ENCODE results near the gene MAP2K7.

GRCh38 chr19:7931221-7932061 is 27.8 kb downstream of the MAP2K7 start:
- TF ChIP-seq RAD21 (IDR thresholded peaks at IDR 0.05; ENCODE audit: low read depth) (no peak), POLR2A (IDR thresholded peaks at IDR 0.05; ENCODE audit: borderline replicate concordance, extremely low read depth, insufficient read depth, insufficient read length) (no peak), CTCF (IDR thresholded peaks at IDR 0.05 in 2 of 3, conservative IDR thresholded peaks at IDR 0.05 in 1 of 3; ENCODE audit: borderline replicate concordance in 1 of 3, insufficient read depth in 1 of 3, low read depth in 2 of 3, low read length in 2 of 3) (no peak)

Data from HCT116 (cell line).